GM12872 (cell line): Measurements from ENCODE around the gene CD300LG.

ENCODE experiments used
- CTCF ChIP-seq: IDR thresholded peaks from 3 replicates; pipeline ENCODE4 v1.5.1; 2011; ENCODE audit warnings: low read depth, mild to moderate bottlenecking, low read length, moderate library complexity; ENCODE audit not compliant: insufficient read depth

CD300LG gene

GRCh38 chr17:43868226-43868994 is 21.4 kb downstream of the CD300LG start:
- TF ChIP-seq CTCF: no peak

- no peak for TF ChIP-seq CTCF
Observed at GRCh38 chr17:43871946-43872690, 25.1 kb downstream of the CD300LG start.

GRCh38 chr17:43873091-43873490 is 26.1 kb downstream of the CD300LG start:
- peak; percentile 25; the same call in 1 of the 3 replicates for TF ChIP-seq CTCF

GRCh38 chr17:43873815-43874214 is 26.8 kb downstream of the CD300LG start:
- no peak for TF ChIP-seq CTCF

- TF ChIP-seq CTCF: no peak
Observed at GRCh38 chr17:43874293-43874692, 27.3 kb downstream of the CD300LG start.

GRCh38 chr17:43875476-43876147 is 28.6 kb downstream of the CD300LG start:
- no peak for TF ChIP-seq CTCF

- no peak for TF ChIP-seq CTCF
Observed at GRCh38 chr17:43877031-43877430, 30.1 kb downstream of the CD300LG start.
